Vagina (tissue), 2 donors: ENCODE results near the gene KIF5A. TPM values are rescaled to one million over a fixed set of nuclear protein-coding genes. Genes with fewer than 3 reads are reported as not detected.
"Not testable (repeated sequence)": the region's sequence is repeated elsewhere in the genome, so short reads cannot be mapped to it uniquely, and the experiment has no call there.

ENCODE experiments used
- DNase-seq, 2 donors: peaks; one replicate each; pipeline ENCODE4 v3.0.0-alpha.2; 2017; ENCODE audit errors: extremely low spot score in 2 of 2
- H3K27ac ChIP-seq: fragments of 200-600 bp; sonication (generic); one replicate; pipeline ENCODE4 v1.5.1; 2019
- H3K27me3 ChIP-seq: fragments of 200-600 bp; sonication (generic); one replicate; pipeline ENCODE4 v1.5.1; 2019
- H3K36me3 ChIP-seq, 2 donors: fragments of 200-600 bp; sonication (generic); one replicate each; pipeline ENCODE4 v1.5.1; 2017 to 2019
- H3K4me1 ChIP-seq: fragments of 200-600 bp; sonication (generic); one replicate; pipeline ENCODE4 v1.5.1; 2019
- H3K4me3 ChIP-seq, 2 donors: fragments of 200-600 bp; sonication (generic); 1 replicate in 1 of 2; 2 replicates in 1 of 2; pipeline ENCODE4 v1.5.1; 2016 to 2019
- H3K9me3 ChIP-seq: fragments of 200-600 bp; sonication (generic); one replicate; pipeline ENCODE4 v1.5.1; 2019
- POLR2A ChIP-seq, 2 donors: fragments of 450-650 bp; IDR thresholded peaks; one replicate each; pipeline ENCODE4 v1.6.1; 2017; ENCODE audit warnings: antibody characterized with exemption in 2 of 2, mild to moderate bottlenecking in 2 of 2, moderate library complexity in 2 of 2
- POLR2AphosphoS5 ChIP-seq, 2 donors: sonication (generic); formaldehyde crosslinking; IDR thresholded peaks; one replicate each; pipeline ENCODE4 v1.9.0; 2017; ENCODE audit warnings: antibody characterized with exemption in 2 of 2, mild to moderate bottlenecking in 2 of 2, low read depth in 1 of 2; ENCODE audit not compliant: insufficient read depth in 1 of 2
- intact Hi-C: fragments of 100-400 bp; cut with DNase I; formaldehyde crosslinking; loops from one replicate; pipeline ENCODE4 v1.15.1; 2023
- total RNA-seq: library from RNA; depleted of rRNA; stranded (reverse); fragments of >200 nt; gene quantifications from one replicate; pipeline ENCODE4 v1.2.3, GENCODE V29; 2016
- TF ChIP-seq, protein P1 (sequence below), 3 experiments: fragments of 450-650 bp in 2 of 3; fragments of 200-600 bp in 1 of 3; sonication (generic) in 1 of 3; IDR thresholded peaks; one replicate each; pipeline ENCODE4 v1.5.1; 2017 to 2019; ENCODE audit warnings: antibody characterized with exemption in 3 of 3, mild to moderate bottlenecking in 2 of 3, moderate library complexity in 2 of 3

The KIF5A gene
- total RNA-seq, 1 donor from 2014 or later, result 4.4 TPM

DNA sequence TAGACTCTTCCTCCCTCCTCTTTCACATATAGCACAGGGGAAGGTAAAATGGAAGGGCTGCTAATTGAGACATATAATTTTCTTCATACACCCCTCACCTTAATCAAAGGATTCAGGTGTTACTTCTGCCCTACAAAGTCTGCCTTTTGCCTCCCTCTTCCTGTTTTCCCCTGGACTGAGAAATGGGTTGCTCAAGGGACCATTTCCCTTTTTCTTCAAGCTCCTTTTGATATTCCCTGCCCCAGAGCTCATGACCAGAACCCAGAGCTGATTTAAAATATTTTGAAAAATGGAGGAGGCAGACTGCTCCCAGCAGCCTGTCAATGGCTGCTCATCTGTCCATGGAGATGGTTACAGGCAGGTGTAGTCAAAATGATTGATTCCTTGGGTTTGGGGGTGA lies 34.8 kb downstream of the KIF5A start:
- Histone ChIP-seq H3K4me1 (no peaks in the 10 kb centered on the region), H3K4me3 (no peak overlapping the region), H3K9me3 (no peaks in the 10 kb centered on the region), H3K27me3 (no peaks in the 10 kb centered on the region), H3K27ac (no peak overlapping the region), H3K36me3 (no peaks in the 10 kb centered on the region)
- DNase-seq, result no peak
- TF ChIP-seq, protein P1, sequence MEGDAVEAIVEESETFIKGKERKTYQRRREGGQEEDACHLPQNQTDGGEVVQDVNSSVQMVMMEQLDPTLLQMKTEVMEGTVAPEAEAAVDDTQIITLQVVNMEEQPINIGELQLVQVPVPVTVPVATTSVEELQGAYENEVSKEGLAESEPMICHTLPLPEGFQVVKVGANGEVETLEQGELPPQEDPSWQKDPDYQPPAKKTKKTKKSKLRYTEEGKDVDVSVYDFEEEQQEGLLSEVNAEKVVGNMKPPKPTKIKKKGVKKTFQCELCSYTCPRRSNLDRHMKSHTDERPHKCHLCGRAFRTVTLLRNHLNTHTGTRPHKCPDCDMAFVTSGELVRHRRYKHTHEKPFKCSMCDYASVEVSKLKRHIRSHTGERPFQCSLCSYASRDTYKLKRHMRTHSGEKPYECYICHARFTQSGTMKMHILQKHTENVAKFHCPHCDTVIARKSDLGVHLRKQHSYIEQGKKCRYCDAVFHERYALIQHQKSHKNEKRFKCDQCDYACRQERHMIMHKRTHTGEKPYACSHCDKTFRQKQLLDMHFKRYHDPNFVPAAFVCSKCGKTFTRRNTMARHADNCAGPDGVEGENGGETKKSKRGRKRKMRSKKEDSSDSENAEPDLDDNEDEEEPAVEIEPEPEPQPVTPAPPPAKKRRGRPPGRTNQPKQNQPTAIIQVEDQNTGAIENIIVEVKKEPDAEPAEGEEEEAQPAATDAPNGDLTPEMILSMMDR (IDR thresholded peaks at IDR 0.05), result no peak
- TF ChIP-seq POLR2AphosphoS5 (IDR thresholded peaks at IDR 0.05; ENCODE audit: insufficient read depth in 1 of 2, low read depth in 1 of 2) (no peak), POLR2A (IDR thresholded peaks at IDR 0.05) (no peak)
- intact Hi-C loops, result no loop called here

DNA sequence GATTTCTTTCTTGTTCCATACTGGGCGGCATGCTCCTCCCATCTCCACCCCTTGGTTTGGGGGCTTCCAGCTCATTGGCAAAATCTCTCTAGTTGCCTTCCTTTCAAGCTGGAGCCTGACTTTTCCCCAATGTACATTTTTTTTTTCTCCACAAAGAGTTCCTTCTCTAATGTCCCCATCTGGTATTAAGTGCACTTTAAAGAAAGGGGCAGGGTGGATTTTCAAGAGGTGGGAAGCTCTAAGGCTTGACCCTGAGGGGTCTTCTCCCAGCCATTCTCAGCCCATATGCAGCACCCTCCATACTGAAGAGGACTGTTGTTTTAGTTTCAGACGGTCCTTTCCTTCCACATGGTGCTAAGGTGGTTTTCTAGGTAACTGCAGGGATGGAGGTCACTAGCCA lies 35.3 kb downstream of the KIF5A start:
- intact Hi-C loops, result no loop called here

DNA sequence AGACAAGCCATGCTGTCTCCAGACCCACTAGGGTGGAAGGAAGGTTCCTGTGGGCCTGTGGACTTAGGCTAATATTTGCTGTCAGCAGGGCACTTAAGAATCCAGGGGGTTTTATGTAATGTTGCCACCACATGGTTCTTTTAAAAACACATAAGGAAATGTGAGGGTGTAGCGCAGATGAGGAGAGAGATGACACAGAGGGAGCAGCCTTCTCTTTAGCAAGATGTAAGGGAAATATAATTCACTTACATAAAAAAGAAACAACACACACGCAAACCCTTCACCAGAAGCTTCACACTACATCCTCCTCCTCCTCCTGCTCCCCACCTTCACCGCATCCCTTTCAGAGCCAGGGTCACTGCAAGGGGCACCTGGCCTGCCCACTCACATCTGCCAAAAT lies 36.3 kb downstream of the KIF5A start:
- H3K27me3 ChIP-seq, result no peaks in the 10 kb centered on the region
- TF ChIP-seq, protein P1 (IDR thresholded peaks at IDR 0.05), result no peak
- no peak for TF ChIP-seq POLR2AphosphoS5 (IDR thresholded peaks at IDR 0.05; ENCODE audit: insufficient read depth in 1 of 2, low read depth in 1 of 2)
- TF ChIP-seq POLR2A (IDR thresholded peaks at IDR 0.05), result no peak
- no peak for DNase-seq
- no peaks in the 10 kb centered on the region for H3K36me3 ChIP-seq
- H3K9me3 ChIP-seq, result no peaks in the 10 kb centered on the region
- H3K4me3 ChIP-seq, result no peak overlapping the region
- no peak overlapping the region for H3K27ac ChIP-seq
- intact Hi-C loops, result no loop called here
- H3K4me1 ChIP-seq, result peaks cover 8% of the 10 kb centered on the region

More for the DNA sequence above, 35.3 kb downstream of the KIF5A start:
- Histone ChIP-seq H3K4me3 (no peak overlapping the region), H3K36me3 (no peaks in the 10 kb centered on the region), H3K27ac (no peak overlapping the region), H3K4me1 (peaks cover 1% of the 10 kb centered on the region), H3K9me3 (no peaks in the 10 kb centered on the region), H3K27me3 (no peaks in the 10 kb centered on the region)
- no peak for DNase-seq
- TF ChIP-seq POLR2A (IDR thresholded peaks at IDR 0.05) (no peak), POLR2AphosphoS5 (IDR thresholded peaks at IDR 0.05; ENCODE audit: insufficient read depth in 1 of 2, low read depth in 1 of 2) (no peak)
- TF ChIP-seq, protein P1 (IDR thresholded peaks at IDR 0.05), result no peak

DNA sequence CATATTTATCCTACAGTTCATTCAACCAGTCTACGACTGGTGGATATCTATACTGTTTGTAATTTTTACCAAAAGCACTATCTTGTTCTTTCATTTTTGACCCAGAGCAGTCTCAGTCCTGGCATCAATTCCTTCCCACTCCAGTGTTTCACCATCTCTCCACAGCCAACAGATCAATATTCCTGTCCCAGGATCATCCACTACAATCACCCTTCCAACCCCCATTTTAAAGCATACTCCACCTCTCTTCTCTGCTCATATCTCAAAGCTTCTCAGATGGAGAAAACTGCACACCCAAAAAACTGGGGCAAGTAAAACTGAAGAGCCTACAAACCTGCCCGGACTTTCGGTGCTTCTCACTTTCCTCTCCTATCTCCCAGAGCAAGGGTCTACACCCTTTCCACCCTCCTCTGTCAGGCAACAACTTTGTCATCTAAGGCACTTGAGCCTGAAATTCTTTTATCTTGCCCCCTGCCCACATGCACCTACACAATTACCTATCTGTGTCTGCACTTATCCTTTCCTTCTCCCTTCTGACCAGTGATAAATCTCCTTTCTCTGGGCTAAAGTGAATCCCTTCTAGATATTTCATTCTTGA lies 37.1 kb downstream of the KIF5A start:
- H3K4me1 ChIP-seq, result peaks cover 14% of the 10 kb centered on the region
- no peaks in the 10 kb centered on the region for H3K36me3 ChIP-seq
- no peaks in the 10 kb centered on the region for H3K9me3 ChIP-seq
- H3K27ac ChIP-seq, result no peak overlapping the region
- DNase-seq, result no peak
- H3K4me3 ChIP-seq, result no peak overlapping the region
- H3K27me3 ChIP-seq, result no peaks in the 10 kb centered on the region
- intact Hi-C loops, result no loop called here
- TF ChIP-seq POLR2AphosphoS5 (IDR thresholded peaks at IDR 0.05; ENCODE audit: insufficient read depth in 1 of 2, low read depth in 1 of 2) (no peak), POLR2A (IDR thresholded peaks at IDR 0.05) (no peak)
- TF ChIP-seq, protein P1 (IDR thresholded peaks at IDR 0.05), result no peak

DNA sequence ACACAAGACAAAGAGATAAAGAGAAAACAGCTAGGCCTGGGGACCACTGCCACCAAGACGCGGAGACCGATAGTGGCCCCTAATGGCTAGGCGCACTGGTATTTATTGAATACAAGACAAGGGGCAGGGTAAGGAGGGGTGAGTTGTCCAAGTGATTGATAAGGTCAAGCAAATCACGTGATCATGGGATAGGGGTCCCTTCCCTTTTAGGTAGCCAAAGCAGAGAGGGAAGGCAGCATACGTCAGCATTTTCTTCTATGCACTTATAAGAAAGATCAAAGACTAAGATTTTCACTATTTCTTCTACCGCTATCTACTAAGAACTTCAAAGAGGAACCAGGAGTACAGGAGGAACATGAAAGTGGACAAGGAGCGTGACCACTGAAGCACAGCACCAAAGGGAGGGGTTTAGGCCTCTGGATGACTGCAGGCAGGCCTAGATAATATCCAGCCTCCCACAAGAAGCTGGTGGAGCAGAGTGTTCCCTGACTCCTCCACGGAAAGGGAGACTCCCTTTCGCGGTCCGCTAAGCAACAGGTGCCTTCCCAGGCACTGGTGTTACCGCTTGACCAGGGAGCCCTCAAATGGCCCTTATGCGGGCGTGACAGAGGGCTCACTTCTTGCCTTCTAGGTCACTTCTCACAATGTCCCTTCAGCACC lies 39.2 kb downstream of the KIF5A start:
- intact Hi-C loops, DNase-seq: not testable (repeated sequence)

More for the DNA sequence above, 39.2 kb downstream of the KIF5A start:
- H3K9me3 ChIP-seq, H3K27me3 ChIP-seq, H3K27ac ChIP-seq, H3K36me3 ChIP-seq, H3K4me3 ChIP-seq: not testable (repeated sequence)
- peaks cover 27% of the 10 kb centered on the region for H3K4me1 ChIP-seq
